Heart left ventricle (tissue), 16 donors: ENCODE measurements around the gene ABHD12B. TPM values are rescaled to one million over a fixed set of nuclear protein-coding genes. Genes with fewer than 3 reads are reported as not detected.
"Not testable (repeated sequence)": the region's sequence is repeated elsewhere in the genome, so short reads cannot be mapped to it uniquely, and the experiment has no call there.

Source experiments
- ATAC-seq, 4 donors: fragments of 200-7000 bp; cut with Tn5 transposase; one replicate each; pipeline ENCODE4 v1.9.1; 2020 to 2022; ENCODE audit warnings: moderate library complexity in 4 of 4, mild to moderate bottlenecking in 3 of 4, moderate number of reproducible peaks in 1 of 4
- DNase-seq, 5 donors: peaks; one replicate each; pipeline ENCODE4 v3.0.0-alpha.2; 2020
- H3K27ac ChIP-seq, 12 donors: fragments of 200-600 bp; sonication (generic) in 4 of 12; one replicate each; pipeline versions ENCODE4 v1.5.0 to v1.8.0; 2016 to 2022; ENCODE audit warnings: mild to moderate bottlenecking in 2 of 12
- H3K27me3 ChIP-seq, 9 donors: fragments of 200-600 bp; sonication (generic) in 2 of 9; one replicate each; pipeline versions ENCODE4 v1.5.1 to v1.8.0; 2016 to 2022; ENCODE audit warnings: mild to moderate bottlenecking in 3 of 9
- H3K36me3 ChIP-seq, 9 donors: fragments of 200-600 bp; sonication (generic) in 2 of 9; one replicate each; pipeline versions ENCODE4 v1.5.0 to v1.8.0; 2018 to 2022; ENCODE audit warnings: mild to moderate bottlenecking in 2 of 9
- H3K4me1 ChIP-seq, 12 donors: fragments of 200-600 bp; sonication (generic) in 4 of 12; one replicate each; pipeline versions ENCODE4 v1.5.0 to v1.8.0; 2016 to 2022; ENCODE audit warnings: mild to moderate bottlenecking in 3 of 12
- H3K4me3 ChIP-seq, 12 donors: fragments of 200-600 bp; sonication (generic) in 4 of 12; one replicate each; pipeline versions ENCODE4 v1.5.0 to v1.8.0; 2017 to 2022; ENCODE audit warnings: mild to moderate bottlenecking in 9 of 12, moderate library complexity in 4 of 12
- H3K9me3 ChIP-seq, 12 donors: fragments of 200-600 bp; sonication (generic) in 4 of 12; one replicate each; pipeline versions ENCODE4 v1.5.0 to v1.8.0; 2016 to 2022; ENCODE audit warnings: mild to moderate bottlenecking in 1 of 12
- CTCF ChIP-seq, 12 donors: fragments of 200-600 bp; sonication (generic) in 4 of 12; IDR thresholded peaks; one replicate each; pipeline versions ENCODE4 v1.5.0 to v1.8.0; 2018 to 2022; ENCODE audit warnings: antibody characterized with exemption in 12 of 12, mild to moderate bottlenecking in 5 of 12
- POLR2A ChIP-seq, 2 donors: fragments of 450-650 bp; IDR thresholded peaks; one replicate each; pipeline ENCODE4 v1.6.1; 2017; ENCODE audit warnings: antibody characterized with exemption in 2 of 2, mild to moderate bottlenecking in 2 of 2, moderate library complexity in 2 of 2
- WGBS, 4 donors: extraction: QIAGEN DNeasy Blood & Tissue Kit in 2 of 4; methylation state at CpG; one replicate each; pipeline versions ENCODE4 v1.1.5 to v1.1.7; 2013 to 2018; 5-methylcytosine and 5-hydroxymethylcytosine counted together
- intact Hi-C, 10 donors: fragments of 100-400 bp; cut with DNase I; formaldehyde crosslinking; loops; one replicate each; pipeline versions ENCODE4 v1.11.1 to v1.14.2; 2022
- polyA plus RNA-seq, 2 donors: library from polyadenylated mRNA; stranded (reverse); fragments of 200-250 nt; gene quantifications; one replicate each; pipeline ENCODE4 v1.2.3, GENCODE V29; 2013
- total RNA-seq, 9 donors: library from RNA; depleted of rRNA in 2 of 9; stranded (reverse); fragments of >200 nt in 2 of 9; fragmentation: NEBNext Ultra II Directional in 3 of 9; extraction: Animal tissue kit (Norgen Biotek cat#: 25700) in 3 of 9; gene quantifications; one replicate each; pipeline versions ENCODE4 v1.1.0 to v1.2.4, GENCODE V29; 2016 to 2023
- donor health status: ischemic (EF 13 %, LVEDD 7.1; RV severe dilation, severe dysfunction).
- donor health status: healthy with polysubstance abuse.
- donor health status: DM: no; HTN: yes; CAD: no.
- donor health status: DM: no; HTN: no; CAD: no.
- donor health status: ischemic (EF 25% LVEDD 6.9; RV normal size, moderate dysfunction).
- donor health status: ischemic (EF 25% LVEDD 5.7; RV mildly dilated, moderate dysfunction).
- donor health status: healthy.
- donor health status: DM: yes; HTN: yes; CAD: no.
- donor health status: ischemic (EF 35%, LVEDD 5.7; RV mildly dilated, moderate dysfunction).
- donor health status: nonischemic (EF 11% LVEDD 7.7; RV severe dilation, severe dysfunction).
- donor health status: DM: yes; HTN: yes; CAD: no.
- donor health status: PGD.
- donor health status: ischemic (EF 29% LVEDD 5.4; RV normal size, mild dysfunction).
- donor health status: nonischemic (EF 23%, LVEDD 6.1; RV moderate dilation, normal function).

ABHD12B gene
- total and polyA plus RNA-seq, 11 donors, result 1.2 TPM; not detected in 10

GRCh38 chr14:50883827-50884197 lies 12.0 kb downstream of the ABHD12B start:
- Histone ChIP-seq H3K9me3 (no peaks in the 10 kb centered on the region), H3K4me3 (no peak overlapping the region), H3K27me3 (no peaks in the 10 kb centered on the region), H3K27ac (no peak overlapping the region), H3K36me3 (no peaks in the 10 kb centered on the region), H3K4me1 (no peaks in the 10 kb centered on the region)
- 80 to 90% (median 86%) methylated on average over 1 of the region's 1 CpG for WGBS, 4 donors
- intact Hi-C loops, result no loop called here
- DNase-seq, result no peak
- no peak for ATAC-seq
- TF ChIP-seq CTCF (IDR thresholded peaks at IDR 0.05) (no peak), POLR2A (IDR thresholded peaks at IDR 0.05) (no peak)

- H3K4me1 ChIP-seq, result no peaks in the 10 kb centered on the region
- H3K4me3 ChIP-seq, result no peak overlapping the region
- DNase-seq (no peak), ATAC-seq (no peak)
- H3K9me3 ChIP-seq, result no peaks in the 10 kb centered on the region
- TF ChIP-seq CTCF (IDR thresholded peaks at IDR 0.05) (no peak), POLR2A (IDR thresholded peaks at IDR 0.05) (no peak)
- H3K27ac ChIP-seq, result no peak overlapping the region
- intact Hi-C loops, result no loop called here
- no peaks in the 10 kb centered on the region for H3K27me3 ChIP-seq
- no peaks in the 10 kb centered on the region for H3K36me3 ChIP-seq
These were observed 15.6 kb downstream of the ABHD12B start for GRCh38 chr14:50887476-50887875.

GRCh38 chr14:50892255-50892654 lies 20.4 kb downstream of the ABHD12B start:
- TF ChIP-seq POLR2A (IDR thresholded peaks at IDR 0.05) (no peak), CTCF (IDR thresholded peaks at IDR 0.05) (no peak)
- H3K4me3 ChIP-seq, result no peak overlapping the region
- WGBS, 4 donors, result 84 to 88% (median 87%) methylated on average over 5 of the region's 5 CpGs
- H3K27me3 ChIP-seq, result no peaks in the 10 kb centered on the region
- ATAC-seq, result no peak
- intact Hi-C loops, result no loop called here
- H3K27ac ChIP-seq, result no peak overlapping the region
- H3K4me1 ChIP-seq, result no peaks in the 10 kb centered on the region
- H3K36me3 ChIP-seq, result no peaks in the 10 kb centered on the region
- DNase-seq, result no peak
- no peaks in the 10 kb centered on the region for H3K9me3 ChIP-seq

- ATAC-seq, H3K9me3 ChIP-seq, H3K4me3 ChIP-seq, DNase-seq, H3K36me3 ChIP-seq, H3K27me3 ChIP-seq, intact Hi-C loops, H3K27ac ChIP-seq, H3K4me1 ChIP-seq: not testable (repeated sequence)
- WGBS, 4 donors, result 74 to 91% (median 89%) methylated on average over 5 to 7 of the region's 7 CpGs
These were observed 24.6 kb downstream of the ABHD12B start for GRCh38 chr14:50896421-50896820.

GRCh38 chr14:50897005-50897404 lies 25.2 kb downstream of the ABHD12B start:
- DNase-seq, H3K36me3 ChIP-seq, H3K27ac ChIP-seq, ATAC-seq, H3K4me3 ChIP-seq, H3K9me3 ChIP-seq, H3K27me3 ChIP-seq, H3K4me1 ChIP-seq, intact Hi-C loops: not testable (repeated sequence)
- 95 to 100% (median 100%) methylated on average over 1 of the region's 1 CpG for WGBS, 4 donors
